HG02870 (cell line): ENCODE data around the gene UNC5B.
"Not testable (repeated sequence)": the region's sequence is repeated elsewhere in the genome, so short reads cannot be mapped to it uniquely, and the experiment has no call there.

Experiments used
- ATAC-seq: cut with Tn5 transposase; IDR thresholded peaks from one replicate; pipeline ENCODE4 v1.9.1; 2021; ENCODE audit warnings: mild to moderate bottlenecking, moderate library complexity; ENCODE audit not compliant: unreplicated experiment

UNC5B gene

GRCh38 chr10:71265618-71266146 lies 53.3 kb downstream of the UNC5B start:
- no peak for ATAC-seq

GRCh38 chr10:71266147-71266917 lies 54.0 kb downstream of the UNC5B start:
- no peak for ATAC-seq

GRCh38 chr10:71266918-71267442 lies 54.6 kb downstream of the UNC5B start:
- ATAC-seq = no peak

GRCh38 chr10:71267508-71268240 lies 55.3 kb downstream of the UNC5B start:
- ATAC-seq = no peak

- no peak for ATAC-seq
Observed at GRCh38 chr10:71268247-71268691, 55.9 kb downstream of the UNC5B start.

- no peak for ATAC-seq
Observed at GRCh38 chr10:71268758-71269157, 56.4 kb downstream of the UNC5B start.

- ATAC-seq = no peak
Observed at GRCh38 chr10:71269301-71270288, 57.2 kb downstream of the UNC5B start.

GRCh38 chr10:71270301-71271220 lies 58.2 kb downstream of the UNC5B start:
- ATAC-seq = no peak

GRCh38 chr10:71271662-71272055 lies 59.3 kb downstream of the UNC5B start:
- ATAC-seq = no peak

GRCh38 chr10:71272056-71272771 lies 59.8 kb downstream of the UNC5B start:
- ATAC-seq = no peak

GRCh38 chr10:71272974-71273373 lies 60.6 kb downstream of the UNC5B start:
- ATAC-seq = not testable (repeated sequence)

- ATAC-seq = no peak
Observed at GRCh38 chr10:71273506-71273905, 61.1 kb downstream of the UNC5B start.

- ATAC-seq = no peak
Observed at GRCh38 chr10:71274901-71275796, 62.8 kb downstream of the UNC5B start.

GRCh38 chr10:71276873-71277272 lies 64.5 kb downstream of the UNC5B start:
- no peak for ATAC-seq

- no peak for ATAC-seq
Observed at GRCh38 chr10:71277914-71278665, 65.7 kb downstream of the UNC5B start.

- no peak for ATAC-seq
Observed at GRCh38 chr10:71278691-71279588, 66.6 kb downstream of the UNC5B start.
